ENCODE measurements around the gene VSTM2B. TPM values are rescaled to one million over a fixed set of nuclear protein-coding genes. Genes with fewer than 3 reads are reported as not detected.

VSTM2B gene
- total and polyA plus RNA-seq, 2 of the 13 experiments (the other 11 are each of a cell fraction or from before 2014, with no cell fraction given), result not detected

GRCh38 chr19:29523568-29523967, 2.2 kb upstream of the VSTM2B start:
- no peak for ATAC-seq
- ChIA-PET CTCF (ENCODE audit: low intra/inter-chr PET ratio, low total read pairs) (no interaction called here), POLR2A (no interaction called here)
- H3K27me3 ChIP-seq (ENCODE audit: control insufficient read depth in 1 of 2, insufficient read depth in 2 of 2, low read length in 2 of 2), result peaks cover 2 to 31% of the 10 kb centered on the region in 2 experiments; a peak in 4 of 5 replicates
- no peak overlapping the region for H3K4me3 ChIP-seq (replicated peaks in 1 of 3; ENCODE audit: insufficient read depth in 1 of 3, low read depth in 2 of 3, low read length in 3 of 3)
- no peaks in the 10 kb centered on the region for H4K20me1 ChIP-seq (ENCODE audit: insufficient read depth, low read length)
- H3K4me1 ChIP-seq (ENCODE audit: insufficient read depth, low read length), result no peaks in the 10 kb centered on the region
- DNase-seq (ENCODE audit: low spot score), result no peak
- no peaks in the 10 kb centered on the region for H3K36me3 ChIP-seq (replicated peaks in 1 of 2; ENCODE audit: control insufficient read depth in 1 of 2, insufficient read depth in 2 of 2, low read length in 2 of 2)
- in situ Hi-C loops (cut with HindIII; ENCODE audit: extremely low pct_ligation_motif_present, low pct_unique_long_range_greater_than_20kb), result no loop called here
- intact Hi-C loops (cut with micrococcal nuclease; ENCODE audit: unreplicated experiment), result no loop called here
- no peak overlapping the region for H3K4me2 ChIP-seq (ENCODE audit: low read depth, low read length)
- TF ChIP-seq ZBTB49 (CRISPR knock-in tag; IDR thresholded peaks at IDR 0.05; ENCODE audit: borderline replicate concordance) (no peak), ZNF574 (CRISPR knock-in tag; IDR thresholded peaks at IDR 0.05) (no peak), CEBPG (CRISPR knock-in tag; IDR thresholded peaks at IDR 0.05) (no peak), KMT2A (CRISPR knock-in tag; IDR thresholded peaks at IDR 0.05) (no peak), ATF3 (CRISPR knock-in tag; IDR thresholded peaks at IDR 0.05) (no peak), SUZ12 (IDR thresholded peaks at IDR 0.05; ENCODE audit: low read depth, low read length) (no peak), ZNF501 (CRISPR knock-in tag; IDR thresholded peaks at IDR 0.05) (no peak)
- no peak overlapping the region for H2AFZ ChIP-seq (ENCODE audit: low read length)
- no peaks in the 10 kb centered on the region for H3K79me2 ChIP-seq (ENCODE audit: insufficient read depth, low read length)
- no peaks in the 10 kb centered on the region for H3K9me3 ChIP-seq (ENCODE audit: low read length)
- no TSS peak for BruUV-seq (replicated peaks)
- no peak overlapping the region for H3K9ac ChIP-seq (ENCODE audit: insufficient read depth, low read depth, low read length)
- FAIRE-seq, result no peak
- no peak overlapping the region for H3K27ac ChIP-seq (ENCODE audit: extremely low read length, insufficient read depth, low read length)
- WGBS (ENCODE audit: low lambda C conversion rate), result 27% methylated on average over 2 of the region's 2 CpGs
